ENCODE data around the gene ASTN2.

Gene ASTN2

DNA sequence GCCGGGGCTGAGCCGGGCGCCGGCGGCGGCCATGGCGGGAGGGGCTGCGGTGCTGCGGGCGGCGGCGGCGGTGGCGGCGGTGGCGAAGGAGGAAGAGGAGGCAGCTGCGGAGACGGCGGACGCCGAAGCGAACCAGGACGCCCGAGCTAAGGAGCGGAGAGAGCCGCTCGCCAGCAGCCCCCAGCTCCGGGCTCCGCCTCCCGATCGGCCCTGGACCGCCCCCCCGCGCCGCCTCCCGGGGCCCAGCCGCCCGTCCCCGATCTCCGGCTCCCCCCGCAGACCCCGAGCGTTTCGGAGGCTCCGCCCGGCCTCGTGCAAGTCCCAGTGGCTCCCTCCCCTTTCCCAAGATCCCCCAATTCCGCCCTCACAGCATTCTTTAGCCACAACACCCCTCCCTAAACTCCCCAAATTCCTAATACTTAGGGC is at the start of gene ASTN2:
Gene ASTN2 (minus strand): TSS at position 152 of the 426 bp plus-strand sequence. CDS start 119 bp downstream, at position 33.
- no peak for DNase-seq

DNA sequence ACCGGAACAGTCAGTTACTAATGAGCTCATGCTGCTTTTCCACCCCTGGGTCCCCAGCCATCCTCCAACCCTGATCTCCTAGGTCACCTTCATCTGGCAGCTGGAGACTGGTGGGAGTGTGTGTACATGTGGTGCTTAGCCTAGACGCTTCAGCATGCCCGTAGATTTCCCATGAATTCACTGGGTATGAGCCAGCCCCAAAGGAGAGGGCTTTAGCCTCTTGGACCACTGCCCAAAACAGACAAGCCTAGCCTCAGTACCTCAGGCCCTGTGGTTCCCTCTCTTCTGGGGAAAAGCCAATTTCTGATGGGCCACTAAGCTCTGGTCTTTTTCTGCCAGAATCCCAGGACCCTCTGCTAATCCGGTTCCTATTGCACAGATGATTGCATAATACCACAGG is 48.0 kb upstream of the ASTN2 start:
- DNase-seq, result no peak

DNA sequence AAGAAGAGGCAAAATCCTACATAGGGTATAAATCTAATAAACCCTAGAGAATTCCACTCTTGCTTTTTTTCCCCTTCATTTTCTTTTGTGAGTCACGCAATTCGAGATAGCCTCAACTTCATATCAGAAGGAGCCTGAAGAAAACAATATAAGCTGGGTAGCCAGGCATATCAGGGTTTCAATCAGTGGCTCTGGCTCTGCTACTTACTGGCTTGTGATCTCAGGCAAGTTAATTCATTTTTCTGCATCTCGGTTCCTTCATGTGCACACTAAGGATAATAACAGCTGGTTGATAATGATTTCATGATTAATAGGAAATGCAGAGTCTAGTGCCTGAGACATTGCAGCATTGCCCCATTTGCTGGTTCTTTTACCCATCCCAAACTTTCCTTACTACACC is 46.5 kb upstream of the ASTN2 start:
- no peak for DNase-seq

DNA sequence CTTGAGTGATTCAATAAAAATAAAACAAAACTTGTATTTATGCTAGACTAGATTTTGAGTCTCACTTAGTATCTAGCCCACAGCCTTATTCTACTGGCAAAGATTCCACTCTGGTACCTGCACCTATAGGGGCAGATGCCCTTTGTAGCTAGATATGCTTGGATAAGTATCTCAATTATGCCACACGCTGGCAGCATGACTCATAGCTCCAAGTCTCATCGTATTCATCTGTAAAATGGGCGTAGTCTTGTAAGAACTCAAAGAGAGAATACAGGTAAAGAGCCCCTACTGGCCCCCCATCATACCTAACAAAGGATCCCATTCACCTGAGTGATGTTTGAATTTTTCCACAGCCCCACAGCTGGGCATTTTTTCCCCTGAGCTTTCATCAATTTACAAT is 45.9 kb upstream of the ASTN2 start:
- no peak for DNase-seq

DNA sequence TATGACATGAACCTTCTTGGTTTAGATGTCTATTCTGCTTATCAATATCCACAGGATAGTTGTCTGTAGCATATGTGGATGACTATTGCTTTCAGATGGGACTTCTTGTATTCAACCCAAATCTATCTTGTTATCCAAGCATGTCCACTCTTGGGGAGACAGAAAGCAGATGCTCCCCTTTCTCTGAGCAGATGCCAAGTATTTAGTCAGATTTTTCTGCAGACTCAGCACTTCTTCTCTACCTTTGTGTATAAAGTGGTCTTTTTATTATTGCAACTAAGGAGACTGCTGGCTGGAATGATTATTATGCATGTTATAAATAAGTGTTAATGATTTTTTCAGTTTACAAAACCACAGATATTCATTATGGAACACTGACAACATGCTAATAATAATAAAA is 45.1 kb upstream of the ASTN2 start:
- no peak for DNase-seq

DNA sequence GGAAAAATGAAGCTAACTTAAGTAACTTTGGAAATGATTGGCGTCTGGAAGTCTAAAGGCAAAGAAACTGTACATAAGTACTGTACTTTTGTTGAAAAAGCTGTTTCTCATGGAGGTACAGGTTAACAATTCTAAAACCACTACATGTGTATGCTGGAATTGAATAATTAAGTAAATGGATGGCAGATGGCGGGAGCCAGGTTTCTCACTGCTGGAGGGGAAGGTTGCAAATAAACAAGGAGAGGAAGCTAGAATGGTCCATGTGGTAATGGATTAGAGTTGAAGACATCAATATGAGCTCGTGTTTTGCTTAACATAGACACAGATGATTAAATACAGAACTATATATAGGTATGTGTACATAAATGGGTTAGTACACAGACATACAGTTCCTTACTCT is 43.2 kb upstream of the ASTN2 start:
- no peak for DNase-seq

- DNase-seq, result no peak
Observed at GRCh38 chr9:117454711-117455110, 39.9 kb upstream of the ASTN2 start.

GRCh38 chr9:117453737-117454136 is 38.9 kb upstream of the ASTN2 start:
- no peak for DNase-seq

DNA sequence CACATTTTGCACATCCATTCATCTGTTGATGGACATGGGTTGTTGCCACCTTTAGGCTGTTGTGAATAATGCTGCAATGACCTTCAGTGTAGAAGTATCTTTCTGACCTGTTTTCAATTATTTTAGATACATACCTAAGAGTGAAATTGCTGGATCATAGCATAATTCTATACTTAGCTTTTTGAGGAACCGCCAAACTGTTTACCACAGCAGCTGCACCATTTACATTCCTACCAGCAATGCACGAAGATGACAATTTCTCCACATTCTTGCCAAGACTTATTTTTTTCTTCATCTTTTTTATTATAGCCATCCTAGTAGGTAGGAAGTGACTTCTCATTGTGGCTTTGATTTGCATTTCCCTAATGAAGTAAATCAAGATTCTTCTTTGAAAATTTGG is 36.5 kb upstream of the ASTN2 start:
- DNase-seq, result no peak

DNA sequence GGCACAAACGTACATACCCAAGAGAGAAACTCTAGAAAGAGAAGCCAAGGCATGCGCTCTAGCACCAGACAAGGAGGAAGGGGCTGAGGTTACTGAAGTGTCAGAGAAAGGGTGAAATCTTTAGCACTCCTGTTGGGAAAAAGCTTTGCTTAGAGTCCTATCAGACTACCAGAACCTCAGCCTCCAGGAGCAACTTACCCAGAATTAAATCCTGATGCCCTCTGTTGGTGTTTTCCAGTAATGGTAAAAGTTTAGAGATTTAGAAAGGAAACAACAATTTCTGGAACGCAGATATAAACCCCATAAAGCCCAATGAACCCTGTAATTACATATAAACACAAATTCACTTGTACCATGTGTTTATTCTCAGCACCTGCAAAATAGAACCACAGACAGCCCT is 33.2 kb upstream of the ASTN2 start:
- DNase-seq, result no peak

GRCh38 chr9:117445631-117446030 is 30.8 kb upstream of the ASTN2 start:
- DNase-seq, result no peak

- DNase-seq, result no peak
Observed at GRCh38 chr9:117444501-117444900, 29.6 kb upstream of the ASTN2 start.

DNA sequence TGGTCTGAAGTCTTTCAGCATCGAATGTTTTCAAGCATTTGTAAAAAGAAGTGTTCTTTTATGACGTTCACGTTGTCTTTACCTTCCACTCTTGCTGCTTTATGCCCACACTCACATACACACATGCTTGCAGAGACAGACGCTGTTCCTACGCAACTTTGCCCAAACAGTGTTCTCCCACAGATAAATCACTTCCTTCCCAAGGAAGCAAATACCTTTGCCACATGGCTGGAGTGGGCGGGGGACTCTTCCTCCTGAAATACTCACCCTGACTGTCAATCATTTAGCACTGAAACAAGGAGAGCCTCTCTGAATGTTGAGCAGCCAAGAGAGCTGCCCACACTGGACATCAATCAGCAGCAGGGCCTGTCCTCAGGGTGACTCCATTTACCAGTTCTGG is 22.4 kb upstream of the ASTN2 start:
- DNase-seq, result no peak

DNA sequence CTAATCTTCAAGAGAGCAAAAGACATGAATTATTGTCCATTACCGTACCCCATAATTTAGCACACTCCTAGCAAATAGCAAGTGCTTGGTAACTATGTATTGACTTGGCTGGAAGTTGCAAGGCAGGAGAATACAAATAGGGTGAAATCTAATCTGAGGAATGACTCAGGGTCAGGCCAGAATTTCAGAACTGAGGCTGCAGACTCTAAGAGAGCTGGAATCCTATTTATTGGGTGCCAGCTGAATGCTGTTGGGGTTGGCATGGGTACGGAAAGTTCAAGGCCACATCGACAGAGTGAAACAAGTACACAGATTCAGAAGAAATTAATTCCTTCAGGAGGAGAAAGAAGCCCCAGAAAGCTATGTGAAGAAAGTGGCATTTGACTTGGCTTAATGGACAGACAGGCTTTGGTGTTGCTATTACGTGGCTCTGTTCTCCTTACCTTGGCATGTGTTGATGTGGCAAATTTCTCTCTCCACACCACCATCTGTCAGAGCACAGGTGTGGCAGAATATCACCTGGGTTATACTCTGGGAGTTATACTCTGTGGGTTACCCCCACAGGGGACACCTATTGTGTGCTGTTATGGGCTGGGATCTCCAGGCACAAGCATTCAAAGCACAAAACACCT is 20.9 kb upstream of the ASTN2 start:
- no peak for DNase-seq

- DNase-seq, result no peak
Observed at GRCh38 chr9:117434566-117434965, 19.7 kb upstream of the ASTN2 start.

DNA sequence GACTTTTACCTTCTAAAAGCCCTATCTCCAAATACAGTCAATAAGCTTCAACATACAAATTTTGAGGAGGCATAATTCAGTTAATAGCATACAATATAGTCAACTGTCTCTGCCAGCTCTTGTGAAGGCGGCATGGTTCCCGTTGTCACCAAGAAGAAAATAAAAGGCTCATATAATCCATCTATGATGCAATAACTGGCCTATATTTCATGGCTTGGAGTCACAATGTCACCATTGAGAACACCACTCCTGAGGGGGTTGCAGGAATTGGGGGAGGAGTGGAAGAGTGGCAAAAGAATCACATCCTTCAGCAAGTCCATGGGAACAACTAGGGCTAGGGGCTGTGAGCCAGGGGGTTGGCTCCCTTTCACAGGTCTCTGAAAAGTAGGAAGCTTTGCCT is 16.0 kb upstream of the ASTN2 start:
- DNase-seq, result no peak

GRCh38 chr9:117427357-117427913 is 12.6 kb upstream of the ASTN2 start:
- no peak for DNase-seq

DNA sequence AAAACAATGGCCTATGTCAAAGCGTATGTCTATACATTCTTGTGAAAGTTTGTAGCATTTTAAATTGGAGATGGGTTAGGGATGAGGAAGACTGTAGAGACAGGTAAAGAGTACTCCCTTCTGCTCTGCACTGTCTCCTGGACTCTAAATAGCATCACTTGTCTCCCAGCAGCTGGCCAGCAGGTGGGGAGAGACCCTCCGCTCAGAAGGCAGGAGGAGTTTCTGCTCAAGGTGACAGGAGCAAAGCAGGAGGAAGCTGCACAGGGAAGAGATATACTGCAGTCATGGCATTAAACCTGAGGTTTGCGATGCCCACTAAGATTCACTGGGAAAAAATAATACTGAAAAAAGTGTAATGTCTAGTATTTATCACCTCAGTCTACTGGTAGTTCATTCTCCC is 10.7 kb upstream of the ASTN2 start:
- no peak for DNase-seq

DNA sequence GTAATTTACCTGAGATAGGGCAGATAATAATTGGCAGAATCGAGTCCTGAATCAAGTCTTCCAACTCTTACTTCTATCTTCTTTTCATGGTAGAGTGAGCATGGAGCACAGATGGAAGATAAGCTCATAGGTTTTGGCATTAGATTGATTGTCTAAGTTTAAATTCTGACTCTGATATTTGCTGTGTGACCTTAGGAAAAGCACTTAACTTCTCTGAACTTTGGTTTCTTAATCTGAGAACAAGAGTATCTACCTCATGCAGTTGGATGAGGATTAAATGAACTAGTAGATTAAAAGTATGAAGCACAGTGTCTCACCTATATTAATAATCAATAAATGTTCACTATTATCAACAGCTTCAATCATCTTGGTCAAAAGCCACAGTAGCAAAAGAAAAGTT is 9.4 kb upstream of the ASTN2 start:
- DNase-seq, result no peak

DNA sequence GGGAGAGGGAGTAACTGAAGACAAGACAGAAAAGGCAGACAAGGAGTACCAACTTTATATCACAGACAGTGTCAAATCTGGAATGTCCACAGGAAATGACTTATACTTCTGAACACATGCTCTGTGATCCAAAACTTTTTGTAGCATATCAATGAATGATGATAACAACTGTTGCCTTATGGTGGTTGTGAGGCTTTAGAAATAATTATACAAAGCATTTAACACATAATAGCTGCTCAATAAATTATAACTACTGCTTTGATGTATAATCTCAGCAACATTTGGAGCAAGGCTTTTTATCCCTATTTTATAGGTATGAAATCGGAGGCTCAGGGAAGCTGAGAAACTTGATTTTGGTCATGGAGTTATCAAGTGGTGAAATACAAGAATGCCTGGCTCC is 3.3 kb upstream of the ASTN2 start:
- DNase-seq, result no peak

DNA sequence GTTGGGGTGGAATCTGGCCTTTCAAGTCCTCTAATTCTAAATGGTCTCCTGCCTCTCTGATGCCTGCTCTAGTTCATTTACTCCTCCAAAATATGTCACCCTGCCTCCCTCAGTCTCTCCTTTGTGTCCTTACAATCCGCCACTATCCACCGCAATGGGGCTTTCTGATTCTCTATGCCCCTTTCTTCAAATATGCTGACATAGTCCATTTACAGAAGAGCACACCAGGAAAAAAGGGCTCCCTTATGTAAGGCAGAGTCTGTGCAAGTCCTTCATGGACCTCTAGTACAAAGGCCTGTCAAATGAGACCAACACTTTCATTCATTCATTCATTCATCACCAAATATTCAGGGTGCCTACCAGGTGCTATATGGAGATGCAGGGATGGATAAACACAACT is 2.0 kb upstream of the ASTN2 start:
- DNase-seq, result no peak

GRCh38 chr9:117415358-117415914 is 579 bp upstream of the ASTN2 start:
- no peak for DNase-seq

DNA sequence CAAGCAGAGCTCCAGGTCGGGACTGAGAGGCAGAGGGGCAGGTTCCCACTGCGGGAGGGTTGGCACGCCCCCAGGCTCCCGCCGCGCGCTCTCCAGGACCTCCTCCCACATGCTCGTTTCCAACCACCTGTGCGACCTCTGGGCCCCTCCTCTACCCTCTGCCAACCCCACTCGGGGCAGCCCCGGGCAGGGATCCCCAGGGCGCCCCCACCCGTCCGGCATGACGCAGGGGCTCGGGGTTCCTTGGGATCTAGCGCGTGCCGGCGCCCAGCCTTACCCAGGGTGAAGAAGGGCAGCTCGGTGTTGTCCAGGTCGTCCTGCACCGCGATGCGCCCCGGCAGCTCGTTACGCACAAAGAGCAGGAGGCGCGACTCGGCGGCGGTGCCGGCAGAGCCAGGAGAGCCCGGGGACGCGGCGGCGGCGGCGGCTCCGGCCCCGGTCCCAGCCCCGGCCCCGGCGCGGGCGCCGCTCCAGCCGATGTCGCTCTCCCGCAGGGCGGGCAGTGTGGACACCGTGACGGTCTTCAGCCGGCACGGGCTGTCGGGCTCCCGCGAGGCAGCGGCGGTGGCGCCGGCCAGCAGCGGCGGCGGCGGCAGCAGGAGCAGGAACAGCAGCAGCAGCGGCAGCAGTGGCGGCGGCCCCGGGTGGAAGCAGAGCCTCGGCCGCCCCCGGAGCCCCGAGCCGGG is 494 bp downstream of the ASTN2 start:
- DNase-seq, result no peak
